Activated CD4-positive, alpha-beta memory T cell treated with anti-CD3 and anti-CD28 coated beads, Interleukin-2, amount 10 ng/mL, durations not matched to agents 7 days and 5 days (primary cell): ENCODE measurements around the gene NTSR2. TPM values are rescaled to one million over a fixed set of nuclear protein-coding genes. Genes with fewer than 3 reads are reported as not detected.

Source experiments
- CTCF ChIA-PET: fragments of 350-600 bp; sonication (Branson Sonifier 250); formaldehyde crosslinking; loops from one replicate; lab custom pipeline; 2021; ENCODE audit warnings: antibody characterized with exemption, inconsistent platforms; lab: Charles Lee
- POLR2A ChIA-PET: fragments of 350-600 bp; sonication (Branson Sonifier 250); formaldehyde crosslinking; loops from one replicate; lab custom pipeline; 2021; ENCODE audit warnings: antibody characterized with exemption; lab: Charles Lee
- DNase-seq: peaks from one replicate; pipeline ENCODE4 v3.0.0-alpha.2; 2020
- H3K27ac Mint-ChIP-seq: one replicate; pipeline ENCODE4 v1.8.0; 2021; ENCODE audit warnings: mild to moderate bottlenecking, mixed read lengths
- H3K27me3 Mint-ChIP-seq: one replicate; pipeline ENCODE4 v1.8.0; 2021; ENCODE audit warnings: mixed read lengths
- H3K36me3 Mint-ChIP-seq: one replicate; pipeline ENCODE4 v1.8.0; 2021; ENCODE audit warnings: low read depth, mixed read lengths
- H3K4me1 Mint-ChIP-seq: one replicate; pipeline ENCODE4 v1.8.0; 2021; ENCODE audit warnings: mixed read lengths
- H3K4me3 Mint-ChIP-seq: one replicate; pipeline ENCODE4 v1.8.0; 2021; ENCODE audit warnings: mild to moderate bottlenecking, mixed read lengths
- H3K9me3 Mint-ChIP-seq: one replicate; pipeline ENCODE4 v1.8.0; 2021; ENCODE audit warnings: mixed read lengths
- total RNA-seq, 2 experiments: library from RNA; stranded (reverse); gene quantifications; one replicate each; pipeline ENCODE4 v1.2.3, GENCODE V29; 2021

The NTSR2 gene
- total RNA-seq, 2 experiments from 2014 or later: not detected

GRCh38 chr2:11709293-11709692, 39.3 kb upstream of the NTSR2 start:
- ChIA-PET CTCF (interaction anchor here (1.6 kb wide), 1 partner anchor 16 kb away, joined by 4 read pairs; no protein-coding TSS in a partner anchor), POLR2A (no interaction called here)
- no peaks in the 10 kb centered on the region for H3K36me3 Mint-ChIP-seq
- peaks cover 8% of the 10 kb centered on the region for H3K27me3 Mint-ChIP-seq
- peaks cover 3% of the 10 kb centered on the region for H3K9me3 Mint-ChIP-seq
- H3K4me3 Mint-ChIP-seq: no peak overlapping the region
- no peak overlapping the region for H3K27ac Mint-ChIP-seq
- H3K4me1 Mint-ChIP-seq: no peaks in the 10 kb centered on the region
- DNase-seq: no peak

GRCh38 chr2:11708106-11708505, 38.1 kb upstream of the NTSR2 start:
- Mint-ChIP-seq H3K4me3 (no peak overlapping the region), H3K27me3 (peaks cover 8% of the 10 kb centered on the region), H3K4me1 (no peaks in the 10 kb centered on the region), H3K36me3 (no peaks in the 10 kb centered on the region), H3K9me3 (peaks cover 3% of the 10 kb centered on the region), H3K27ac (no peak overlapping the region)
- no peak for DNase-seq
- ChIA-PET CTCF (interaction anchor here (2.1 kb wide), 1 partner anchor 15 kb away, joined by 7 read pairs; no protein-coding TSS in a partner anchor), POLR2A (no interaction called here)

GRCh38 chr2:11705711-11706110, 35.7 kb upstream of the NTSR2 start:
- CTCF ChIA-PET: interaction anchor here (0.6 to 2.1 kb wide), 7 partner anchors 9 to 123 kb away, joined by 3 to 7 read pairs (median 3); no protein-coding TSS in a partner anchor
- H3K36me3 Mint-ChIP-seq: no peaks in the 10 kb centered on the region
- no peak overlapping the region for H3K27ac Mint-ChIP-seq
- H3K9me3 Mint-ChIP-seq: peaks cover 3% of the 10 kb centered on the region
- H3K27me3 Mint-ChIP-seq: peaks cover 3% of the 10 kb centered on the region
- no peaks in the 10 kb centered on the region for H3K4me1 Mint-ChIP-seq
- no peak for DNase-seq
- H3K4me3 Mint-ChIP-seq: no peak overlapping the region
- POLR2A ChIA-PET: no interaction called here

- Mint-ChIP-seq H3K4me3 (no peak overlapping the region), H3K27ac (no peak overlapping the region), H3K27me3 (peaks cover 3% of the 10 kb centered on the region), H3K9me3 (peaks cover 3% of the 10 kb centered on the region), H3K36me3 (no peaks in the 10 kb centered on the region), H3K4me1 (no peaks in the 10 kb centered on the region)
- CTCF ChIA-PET: interaction anchor here (0.6 to 1.1 kb wide), 4 partner anchors 10 to 124 kb away, joined by 3 to 4 read pairs (median 4); no protein-coding TSS in a partner anchor
- DNase-seq: no peak
- POLR2A ChIA-PET: no interaction called here
These were observed 35.1 kb upstream of the NTSR2 start for GRCh38 chr2:11705063-11705462.

GRCh38 chr2:11703700-11704099, 33.7 kb upstream of the NTSR2 start:
- Mint-ChIP-seq H3K4me3 (no peak overlapping the region), H3K27ac (no peak overlapping the region), H3K36me3 (no peaks in the 10 kb centered on the region), H3K9me3 (peaks cover 3% of the 10 kb centered on the region), H3K27me3 (no peaks in the 10 kb centered on the region), H3K4me1 (no peaks in the 10 kb centered on the region)
- ChIA-PET CTCF (interaction anchor here (0.9 to 1.3 kb wide), 2 partner anchors 11 to 76 kb away, joined by 4 to 5 read pairs; no protein-coding TSS in a partner anchor), POLR2A (no interaction called here)
- DNase-seq: no peak

GRCh38 chr2:11702946-11703345, 33.0 kb upstream of the NTSR2 start:
- Mint-ChIP-seq H3K4me1 (no peaks in the 10 kb centered on the region), H3K4me3 (no peak overlapping the region)
- CTCF ChIA-PET: interaction anchor here (0.9 to 1.3 kb wide), 2 partner anchors 10 to 77 kb away, joined by 4 to 5 read pairs; no protein-coding TSS in a partner anchor

GRCh38 chr2:11701751-11702301, 31.8 kb upstream of the NTSR2 start:
- DNase-seq: no peak
- Mint-ChIP-seq H3K4me3 (no peak overlapping the region), H3K36me3 (no peaks in the 10 kb centered on the region), H3K9me3 (peaks cover 3% of the 10 kb centered on the region), H3K27me3 (no peaks in the 10 kb centered on the region), H3K4me1 (no peaks in the 10 kb centered on the region), H3K27ac (no peak overlapping the region)
- POLR2A ChIA-PET: no interaction called here
- CTCF ChIA-PET: no interaction called here

More at GRCh38 chr2:11702946-11703345, 33.0 kb upstream of the NTSR2 start:
- no peaks in the 10 kb centered on the region for H3K36me3 Mint-ChIP-seq
- no peak for DNase-seq
- POLR2A ChIA-PET: no interaction called here
- no peak overlapping the region for H3K27ac Mint-ChIP-seq
- H3K9me3 Mint-ChIP-seq: peaks cover 3% of the 10 kb centered on the region
- no peaks in the 10 kb centered on the region for H3K27me3 Mint-ChIP-seq

GRCh38 chr2:11701206-11701605, 31.2 kb upstream of the NTSR2 start:
- no peaks in the 10 kb centered on the region for H3K36me3 Mint-ChIP-seq
- H3K4me1 Mint-ChIP-seq: no peaks in the 10 kb centered on the region
- H3K27me3 Mint-ChIP-seq: no peaks in the 10 kb centered on the region
- ChIA-PET CTCF (interaction anchor here (1.2 to 21.0 kb wide), 2 partner anchors 12 to 80 kb away, joined by 3 to 327 read pairs; no protein-coding TSS in a partner anchor), POLR2A (no interaction called here)
- H3K4me3 Mint-ChIP-seq: no peak overlapping the region
- no peak for DNase-seq
- H3K9me3 Mint-ChIP-seq: peaks cover 3% of the 10 kb centered on the region
- H3K27ac Mint-ChIP-seq: no peak overlapping the region

- H3K27ac Mint-ChIP-seq: no peak overlapping the region
- no peaks in the 10 kb centered on the region for H3K4me1 Mint-ChIP-seq
- DNase-seq: no peak
- no peak overlapping the region for H3K4me3 Mint-ChIP-seq
- no peaks in the 10 kb centered on the region for H3K36me3 Mint-ChIP-seq
- ChIA-PET POLR2A (no interaction called here), CTCF (interaction anchor here (1.2 to 21.0 kb wide), 4 partner anchors 10 to 81 kb away, joined by 3 to 327 read pairs (median 4); no protein-coding TSS in a partner anchor)
- H3K27me3 Mint-ChIP-seq: no peaks in the 10 kb centered on the region
- no peaks in the 10 kb centered on the region for H3K9me3 Mint-ChIP-seq
These were observed 30.0 kb upstream of the NTSR2 start for GRCh38 chr2:11699686-11700670.

- H3K9me3 Mint-ChIP-seq: no peaks in the 10 kb centered on the region
- CTCF ChIA-PET: interaction anchor here (0.8 to 21.0 kb wide), 4 partner anchors 9 to 83 kb away, joined by 4 to 327 read pairs (median 4); no protein-coding TSS in a partner anchor
These were observed 28.3 kb upstream of the NTSR2 start for GRCh38 chr2:11698009-11698922.

GRCh38 chr2:11697103-11697871, 27.3 kb upstream of the NTSR2 start:
- H3K9me3 Mint-ChIP-seq: no peaks in the 10 kb centered on the region
- no peaks in the 10 kb centered on the region for H3K36me3 Mint-ChIP-seq
- no peak overlapping the region for H3K27ac Mint-ChIP-seq
- POLR2A ChIA-PET: interaction anchor here (0.7 kb wide), 1 partner anchor 9 kb away, joined by 3 read pairs; no protein-coding TSS in a partner anchor
- H3K27me3 Mint-ChIP-seq: no peaks in the 10 kb centered on the region
- CTCF ChIA-PET: interaction anchor here (1.1 to 21.0 kb wide), 3 partner anchors 9 to 84 kb away, joined by 3 to 327 read pairs (median 4); no protein-coding TSS in a partner anchor
- no peak for DNase-seq
- peaks cover 3% of the 10 kb centered on the region for H3K4me1 Mint-ChIP-seq
- H3K4me3 Mint-ChIP-seq: no peak overlapping the region

More at GRCh38 chr2:11698009-11698922, 28.3 kb upstream of the NTSR2 start:
- Mint-ChIP-seq H3K4me3 (no peak overlapping the region), H3K4me1 (no peaks in the 10 kb centered on the region), H3K36me3 (no peaks in the 10 kb centered on the region), H3K27ac (no peak overlapping the region), H3K27me3 (no peaks in the 10 kb centered on the region)
- POLR2A ChIA-PET: no interaction called here
- no peak for DNase-seq
